GM12878 (cell line): ENCODE measurements around the gene MED4. TPM values are rescaled to one million over a fixed set of nuclear protein-coding genes. Genes with fewer than 3 reads are reported as not detected.
A peak's percentile ranks its signal among the peaks of the same experiment; 100 is the strongest.

Experiments
- ASH2L ChIP-seq: fragments of 300-600, 200-600 bp; sonication (generic); IDR thresholded peaks from 2 replicates; pipeline ENCODE4 v1.6.1; 2017; ENCODE audit warnings: low read depth, mild to moderate bottlenecking, borderline replicate concordance
- ATF7 ChIP-seq: fragments of 450-650 bp; IDR thresholded peaks from 2 replicates; pipeline ENCODE4 v1.6.1; 2016; ENCODE audit warnings: low read depth, mild to moderate bottlenecking
- CREB1 ChIP-seq: IDR thresholded peaks from 2 replicates; pipeline ENCODE4 v1.6.1; 2012; ENCODE audit warnings: low read depth, mild to moderate bottlenecking, inconsistent platforms
- CREM ChIP-seq: IDR thresholded peaks from 2 replicates; pipeline ENCODE4 v1.6.1; 2014; ENCODE audit warnings: antibody characterized with exemption, low read depth
- ETV6 ChIP-seq, 2 experiments: fragments of 450-650 bp in 1 of 2; IDR thresholded peaks in 1 of 2; conservative IDR thresholded peaks in 1 of 2; 2 replicates each; pipeline ENCODE4 v1.6.1; 2014; ENCODE audit warnings: antibody characterized with exemption in 1 of 2, borderline replicate concordance in 1 of 2, low read depth in 1 of 2, mild to moderate bottlenecking in 1 of 2, moderate library complexity in 1 of 2
- GABPA ChIP-seq: IDR thresholded peaks from 2 replicates; pipeline ENCODE4 v1.6.1; 2014; ENCODE audit warnings: antibody characterized with exemption, low read depth, mild to moderate bottlenecking, inconsistent platforms
- HDAC2 ChIP-seq: fragments of 200-600 bp; sonication (generic); IDR thresholded peaks from 2 replicates; pipeline ENCODE4 v1.6.1; 2017
- IKZF2 ChIP-seq, 2 experiments: fragments of 450-650 bp; IDR thresholded peaks; 2 replicates each; pipeline ENCODE4 v1.6.1; 2017; ENCODE audit warnings: mild to moderate bottlenecking in 2 of 2, moderate library complexity in 2 of 2
- JUND ChIP-seq: IDR thresholded peaks from 2 replicates; pipeline ENCODE4 v1.6.1; 2012; ENCODE audit warnings: low read depth, mild to moderate bottlenecking, low read length, improper control_type of control experiment, moderate library complexity
- POLR2AphosphoS2 ChIP-seq: IDR thresholded peaks from 2 replicates; pipeline ENCODE4 v1.6.1; 2011; ENCODE audit warnings: low read depth, mild to moderate bottlenecking, low read length, improper control_type of control experiment, moderate library complexity
- RFX5 ChIP-seq: IDR thresholded peaks from 2 replicates; pipeline ENCODE4 v1.6.1; 2011; ENCODE audit warnings: low read depth, low read length, improper control_type of control experiment
- SRF ChIP-seq, 2 experiments: IDR thresholded peaks; 2 replicates each; pipeline ENCODE4 v1.6.1; 2011; ENCODE audit warnings: low read depth in 2 of 2, low read length in 2 of 2, mild to moderate bottlenecking in 1 of 2, moderate library complexity in 1 of 2
- STAT3 ChIP-seq: IDR thresholded peaks from 2 replicates; pipeline ENCODE4 v1.6.1; 2011; ENCODE audit warnings: low read depth, low read length, improper control_type of control experiment
- SUPT20H ChIP-seq: IDR thresholded peaks from 2 replicates; pipeline ENCODE4 v1.6.1; 2011; ENCODE audit warnings: low read depth, mild to moderate bottlenecking, low read length, moderate library complexity, borderline replicate concordance; ENCODE audit not compliant: control insufficient read depth
- TCF12 ChIP-seq: IDR thresholded peaks from 2 replicates; pipeline ENCODE4 v1.6.1; 2011; ENCODE audit warnings: low read depth, mild to moderate bottlenecking, low read length
- TCF3 ChIP-seq: IDR thresholded peaks from 2 replicates; pipeline ENCODE4 v1.6.1; 2012; ENCODE audit warnings: low read depth, mild to moderate bottlenecking, low read length, borderline replicate concordance; ENCODE audit not compliant: insufficient read depth
- polyA plus RNA-seq, 11 experiments: library from polyadenylated mRNA; depleted of rRNA in 4 of 11; unstranded in 6 of 11; stranded (reverse) in 5 of 11; fragments of >200 nt; fragmentation: Nextera tagmentation in 4 of 11; fragmentation: Illumina TruSeq in 1 of 11; extraction: Ambion mirVana in 4 of 11; extraction: Trizol in 1 of 11; gene quantifications; 1 replicate in 1 of 11; 2 replicates in 10 of 11; pipeline versions ENCODE4 v1.2.1 to v1.2.3, GENCODE V29; 2011 to 2016; ENCODE audit warnings: inconsistent platforms in 2 of 11, missing spikeins in 2 of 11, low read depth in 1 of 11
- total RNA-seq, 4 experiments: library from RNA; depleted of rRNA in 3 of 4; stranded (reverse); fragments of >200 nt in 3 of 4; fragmentation: Illumina TruSeq in 1 of 4; extraction: Trizol in 1 of 4; gene quantifications; 2 replicates each; pipeline versions ENCODE4 v1.2.1 to v1.2.3, GENCODE V29; 2013 to 2021
- TF ChIP-seq, protein P1 (sequence below): fragments of 450-650 bp; IDR thresholded peaks from 2 replicates; pipeline ENCODE4 v1.6.1; 2017; ENCODE audit warnings: mild to moderate bottlenecking, low read depth, inconsistent platforms; ENCODE audit not compliant: poor library complexity, severe bottlenecking
- TF ChIP-seq, protein P2 (sequence below): IDR thresholded peaks from 2 replicates; pipeline ENCODE4 v1.6.1; 2012; ENCODE audit warnings: low read depth, low read length, improper control_type of control experiment
- TF ChIP-seq, protein P3 (sequence below): fragments of 450-650 bp; IDR thresholded peaks from 2 replicates; pipeline ENCODE4 v1.6.1; 2017; ENCODE audit warnings: mild to moderate bottlenecking, moderate library complexity
- TF ChIP-seq, protein P4 (sequence below): fragments of 150-350 bp; IDR thresholded peaks from 2 replicates; pipeline ENCODE4 v1.6.1; 2014; ENCODE audit warnings: mild to moderate bottlenecking, low read depth, low read length

MED4 gene
- total and polyA plus RNA-seq, 10 of the 15 experiments (the other 5 are each of a cell fraction or from before 2014, with no cell fraction given) = 31.5 to 117 (median 87.4) TPM

DNA sequence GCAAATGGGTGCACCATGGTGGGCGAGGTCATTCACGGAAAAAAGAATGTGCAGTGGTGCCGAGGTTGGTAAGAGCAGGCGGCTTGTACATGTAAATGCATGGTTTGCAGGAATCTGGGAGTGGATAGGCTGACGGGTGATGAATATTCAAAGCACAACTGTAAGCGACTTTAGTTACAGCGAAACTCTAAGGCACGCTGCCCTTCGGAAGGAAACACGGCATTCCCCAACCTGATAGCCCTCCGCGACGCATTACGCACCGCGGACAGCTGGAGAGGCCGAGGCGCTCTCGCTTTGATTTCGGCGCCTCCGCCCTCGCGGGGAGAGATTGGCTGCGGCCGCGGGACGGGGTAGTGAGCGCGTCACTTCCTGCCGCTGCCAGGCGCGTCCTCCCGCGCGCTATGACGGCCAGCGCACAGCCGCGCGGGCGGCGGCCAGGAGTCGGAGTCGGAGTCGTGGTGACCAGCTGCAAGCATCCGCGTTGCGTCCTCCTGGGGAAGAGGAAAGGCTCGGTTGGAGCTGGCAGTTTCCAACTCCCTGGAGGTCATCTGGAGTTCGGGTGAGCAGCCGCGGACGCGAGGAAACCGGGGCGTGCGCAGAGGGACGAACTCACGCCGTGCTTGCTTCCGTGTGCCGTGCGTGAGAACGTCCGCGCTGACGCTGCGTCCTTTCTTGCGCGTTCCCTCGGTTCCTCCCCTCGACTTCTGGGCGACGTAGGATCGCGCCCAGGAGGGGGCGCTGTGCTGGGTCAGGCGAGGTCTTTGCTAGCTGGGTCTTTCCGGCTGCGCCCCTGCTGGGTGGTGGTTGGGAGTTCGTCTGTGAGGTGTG, 57.3 kb downstream of the MED4 start, which contains the start of gene NUDT15 (continued):
- peak; percentile 95 for TF ChIP-seq POLR2AphosphoS2
- TF ChIP-seq JUND = 0 out of 2 replicates have a peak, but pooled peaks have one; percentile 48
- TF ChIP-seq ATF7 = no peak; the same call in 1 of the 2 replicates
- peak; percentile 93 for TF ChIP-seq CREB1
- TF ChIP-seq, protein P1, sequence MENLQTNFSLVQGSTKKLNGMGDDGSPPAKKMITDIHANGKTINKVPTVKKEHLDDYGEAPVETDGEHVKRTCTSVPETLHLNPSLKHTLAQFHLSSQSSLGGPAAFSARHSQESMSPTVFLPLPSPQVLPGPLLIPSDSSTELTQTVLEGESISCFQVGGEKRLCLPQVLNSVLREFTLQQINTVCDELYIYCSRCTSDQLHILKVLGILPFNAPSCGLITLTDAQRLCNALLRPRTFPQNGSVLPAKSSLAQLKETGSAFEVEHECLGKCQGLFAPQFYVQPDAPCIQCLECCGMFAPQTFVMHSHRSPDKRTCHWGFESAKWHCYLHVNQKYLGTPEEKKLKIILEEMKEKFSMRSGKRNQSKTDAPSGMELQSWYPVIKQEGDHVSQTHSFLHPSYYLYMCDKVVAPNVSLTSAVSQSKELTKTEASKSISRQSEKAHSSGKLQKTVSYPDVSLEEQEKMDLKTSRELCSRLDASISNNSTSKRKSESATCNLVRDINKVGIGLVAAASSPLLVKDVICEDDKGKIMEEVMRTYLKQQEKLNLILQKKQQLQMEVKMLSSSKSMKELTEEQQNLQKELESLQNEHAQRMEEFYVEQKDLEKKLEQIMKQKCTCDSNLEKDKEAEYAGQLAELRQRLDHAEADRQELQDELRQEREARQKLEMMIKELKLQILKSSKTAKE = no peak
- TF ChIP-seq TCF3 = peak; percentile 89; the same call in 1 of the 2 replicates
- TF ChIP-seq, protein P2, sequence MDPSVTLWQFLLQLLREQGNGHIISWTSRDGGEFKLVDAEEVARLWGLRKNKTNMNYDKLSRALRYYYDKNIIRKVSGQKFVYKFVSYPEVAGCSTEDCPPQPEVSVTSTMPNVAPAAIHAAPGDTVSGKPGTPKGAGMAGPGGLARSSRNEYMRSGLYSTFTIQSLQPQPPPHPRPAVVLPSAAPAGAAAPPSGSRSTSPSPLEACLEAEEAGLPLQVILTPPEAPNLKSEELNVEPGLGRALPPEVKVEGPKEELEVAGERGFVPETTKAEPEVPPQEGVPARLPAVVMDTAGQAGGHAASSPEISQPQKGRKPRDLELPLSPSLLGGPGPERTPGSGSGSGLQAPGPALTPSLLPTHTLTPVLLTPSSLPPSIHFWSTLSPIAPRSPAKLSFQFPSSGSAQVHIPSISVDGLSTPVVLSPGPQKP = peak; percentile 63; the same call in 1 of the 2 replicates
- TF ChIP-seq ASH2L = peak; percentile 78
- peak; percentile 91 for TF ChIP-seq TCF12
- peak; percentile 28; the same call in 1 of the 2 replicates for TF ChIP-seq RFX5
- TF ChIP-seq IKZF2 (IDR thresholded peaks at IDR 0.05) = peak in 1 of 2 experiments; percentile 35; a peak in 1 of 4 replicates
- TF ChIP-seq, protein P3, sequence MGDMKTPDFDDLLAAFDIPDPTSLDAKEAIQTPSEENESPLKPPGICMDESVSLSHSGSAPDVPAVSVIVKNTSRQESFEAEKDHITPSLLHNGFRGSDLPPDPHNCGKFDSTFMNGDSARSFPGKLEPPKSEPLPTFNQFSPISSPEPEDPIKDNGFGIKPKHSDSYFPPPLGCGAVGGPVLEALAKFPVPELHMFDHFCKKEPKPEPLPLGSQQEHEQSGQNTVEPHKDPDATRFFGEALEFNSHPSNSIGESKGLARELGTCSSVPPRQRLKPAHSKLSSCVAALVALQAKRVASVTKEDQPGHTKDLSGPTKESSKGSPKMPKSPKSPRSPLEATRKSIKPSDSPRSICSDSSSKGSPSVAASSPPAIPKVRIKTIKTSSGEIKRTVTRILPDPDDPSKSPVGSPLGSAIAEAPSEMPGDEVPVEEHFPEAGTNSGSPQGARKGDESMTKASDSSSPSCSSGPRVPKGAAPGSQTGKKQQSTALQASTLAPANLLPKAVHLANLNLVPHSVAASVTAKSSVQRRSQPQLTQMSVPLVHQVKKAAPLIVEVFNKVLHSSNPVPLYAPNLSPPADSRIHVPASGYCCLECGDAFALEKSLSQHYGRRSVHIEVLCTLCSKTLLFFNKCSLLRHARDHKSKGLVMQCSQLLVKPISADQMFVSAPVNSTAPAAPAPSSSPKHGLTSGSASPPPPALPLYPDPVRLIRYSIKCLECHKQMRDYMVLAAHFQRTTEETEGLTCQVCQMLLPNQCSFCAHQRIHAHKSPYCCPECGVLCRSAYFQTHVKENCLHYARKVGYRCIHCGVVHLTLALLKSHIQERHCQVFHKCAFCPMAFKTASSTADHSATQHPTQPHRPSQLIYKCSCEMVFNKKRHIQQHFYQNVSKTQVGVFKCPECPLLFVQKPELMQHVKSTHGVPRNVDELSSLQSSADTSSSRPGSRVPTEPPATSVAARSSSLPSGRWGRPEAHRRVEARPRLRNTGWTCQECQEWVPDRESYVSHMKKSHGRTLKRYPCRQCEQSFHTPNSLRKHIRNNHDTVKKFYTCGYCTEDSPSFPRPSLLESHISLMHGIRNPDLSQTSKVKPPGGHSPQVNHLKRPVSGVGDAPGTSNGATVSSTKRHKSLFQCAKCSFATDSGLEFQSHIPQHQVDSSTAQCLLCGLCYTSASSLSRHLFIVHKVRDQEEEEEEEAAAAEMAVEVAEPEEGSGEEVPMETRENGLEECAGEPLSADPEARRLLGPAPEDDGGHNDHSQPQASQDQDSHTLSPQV = 0 out of 2 replicates have a peak, but pooled peaks have one; percentile 33
- 0 out of 4 replicates have a peak, but pooled peaks of 1 of the 2 experiments have one; percentile 17 for TF ChIP-seq ETV6 (conservative IDR thresholded peaks at IDR 0.05 in 1 of 2, IDR thresholded peaks at IDR 0.05 in 1 of 2; ENCODE audit: borderline replicate concordance in 1 of 2, low read depth in 1 of 2)
- peak; percentile 73; the same call in 1 of the 2 replicates for TF ChIP-seq GABPA
- TF ChIP-seq CREM = peak; percentile 89
- TF ChIP-seq HDAC2 = peak; percentile 77; the same call in 1 of the 2 replicates
- TF ChIP-seq STAT3 = no peak
- 0 out of 4 replicates have a peak, but pooled peaks of 1 of the 2 experiments have one; percentile 37 for TF ChIP-seq SRF (IDR thresholded peaks at IDR 0.05; ENCODE audit: low read depth in 2 of 2, low read length in 2 of 2)
- TF ChIP-seq SUPT20H = no peak
- TF ChIP-seq, protein P4, sequence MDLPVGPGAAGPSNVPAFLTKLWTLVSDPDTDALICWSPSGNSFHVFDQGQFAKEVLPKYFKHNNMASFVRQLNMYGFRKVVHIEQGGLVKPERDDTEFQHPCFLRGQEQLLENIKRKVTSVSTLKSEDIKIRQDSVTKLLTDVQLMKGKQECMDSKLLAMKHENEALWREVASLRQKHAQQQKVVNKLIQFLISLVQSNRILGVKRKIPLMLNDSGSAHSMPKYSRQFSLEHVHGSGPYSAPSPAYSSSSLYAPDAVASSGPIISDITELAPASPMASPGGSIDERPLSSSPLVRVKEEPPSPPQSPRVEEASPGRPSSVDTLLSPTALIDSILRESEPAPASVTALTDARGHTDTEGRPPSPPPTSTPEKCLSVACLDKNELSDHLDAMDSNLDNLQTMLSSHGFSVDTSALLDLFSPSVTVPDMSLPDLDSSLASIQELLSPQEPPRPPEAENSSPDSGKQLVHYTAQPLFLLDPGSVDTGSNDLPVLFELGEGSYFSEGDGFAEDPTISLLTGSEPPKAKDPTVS = no peak
